Activated CD8-positive, alpha-beta memory T cell treated with anti-CD3 and anti-CD28 coated beads for 48 hours (primary cell): Measurements from ENCODE around the gene CSNK2A1.
"Not testable (repeated sequence)": the region's sequence is repeated elsewhere in the genome, so short reads cannot be mapped to it uniquely, and the experiment has no call there.

ENCODE experiments used
- DNase-seq, 3 experiments: peaks; one replicate each; pipeline ENCODE4 v3.0.0-alpha.2; 2020; ENCODE audit warnings: low read depth in 2 of 3, low spot score in 2 of 3

The CSNK2A1 gene

GRCh38 chr20:492159-492558, 51.4 kb downstream of the CSNK2A1 start:
- no peak for DNase-seq

- DNase-seq: no peak
Measured at GRCh38 chr20:487655-488054, 55.9 kb downstream of the CSNK2A1 start.

DNA sequence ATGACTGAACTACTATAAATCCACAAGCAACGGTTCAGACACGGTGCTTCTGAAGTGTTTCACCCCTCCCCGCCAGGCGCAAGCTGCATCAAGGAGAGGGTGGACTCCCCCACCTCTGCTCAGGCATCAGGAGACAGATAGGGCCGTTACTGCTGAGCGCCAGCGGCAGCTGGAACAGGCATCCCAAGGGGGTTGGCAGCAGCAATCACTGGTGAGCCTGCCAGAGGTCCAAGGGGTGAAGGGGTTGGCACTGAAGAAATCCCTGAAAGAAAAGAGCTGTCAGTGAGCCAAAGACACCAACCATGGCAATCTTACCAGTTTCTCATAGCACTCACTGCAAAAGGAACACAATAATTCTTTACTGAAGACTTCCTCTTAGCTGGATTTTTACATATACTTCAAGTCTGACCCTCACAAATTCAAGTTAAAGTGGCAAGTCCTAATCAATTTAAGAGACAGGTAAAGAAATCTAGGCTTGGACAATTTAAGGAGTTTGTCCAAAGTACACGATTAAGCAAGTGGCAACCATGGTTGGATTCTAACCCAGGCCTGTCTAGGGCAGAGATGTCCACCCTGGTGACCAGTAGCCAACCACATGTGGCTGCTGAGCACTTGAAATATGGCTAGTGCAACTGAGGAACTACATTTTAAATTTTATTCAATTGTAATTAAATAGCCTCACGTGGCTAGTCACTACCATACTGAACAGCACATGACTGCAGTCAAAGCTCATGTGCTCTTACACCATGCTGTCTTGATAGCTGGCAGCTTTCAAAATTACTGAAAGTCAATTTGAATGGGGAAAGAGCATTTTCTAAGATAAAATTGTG, 59.6 kb downstream of the CSNK2A1 start:
- no peak for DNase-seq

GRCh38 chr20:481167-481566, 62.4 kb downstream of the CSNK2A1 start:
- no peak for DNase-seq

DNA sequence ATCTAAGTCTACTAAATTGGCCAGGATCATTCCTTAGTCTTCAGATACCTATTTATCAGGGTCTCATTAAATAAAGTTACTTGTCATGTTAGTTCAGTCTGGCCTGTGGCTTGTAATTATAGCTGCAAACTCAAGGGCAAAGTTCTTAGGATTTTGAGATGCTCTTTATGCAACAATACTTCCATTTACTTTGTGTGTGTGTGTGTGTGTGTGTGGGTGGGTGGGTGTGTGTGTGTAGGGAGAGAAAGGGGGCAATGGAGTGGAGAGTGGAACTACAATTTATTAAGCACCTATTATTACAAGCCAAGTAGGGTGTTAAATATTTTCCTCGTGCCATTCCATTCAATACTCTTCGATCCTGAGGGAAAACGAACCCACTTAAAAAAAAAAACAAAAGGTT, 63.5 kb downstream of the CSNK2A1 start:
- DNase-seq: no peak

DNA sequence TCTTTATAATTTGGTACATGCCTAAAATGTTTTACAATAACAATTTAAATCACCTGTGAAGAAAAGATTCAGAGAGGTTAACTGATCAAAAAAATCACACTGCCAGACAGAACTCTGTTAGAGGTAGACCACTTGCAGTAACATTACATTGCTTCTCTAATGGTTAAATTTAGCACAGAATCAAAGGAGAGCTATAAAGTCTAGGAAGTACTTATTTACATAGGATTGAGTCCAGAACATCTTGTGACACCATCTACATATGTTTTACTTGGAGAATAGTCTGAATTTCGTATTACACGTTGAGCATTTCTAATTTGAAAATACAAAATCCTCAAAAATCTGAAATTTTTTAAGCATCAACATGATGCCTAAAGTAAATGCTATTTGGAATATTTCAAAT, 64.1 kb downstream of the CSNK2A1 start:
- DNase-seq: no peak

GRCh38 chr20:478949-479429, 64.6 kb downstream of the CSNK2A1 start:
- DNase-seq: no peak

- DNase-seq: no peak
Measured at GRCh38 chr20:478010-478948, 65.3 kb downstream of the CSNK2A1 start.

DNA sequence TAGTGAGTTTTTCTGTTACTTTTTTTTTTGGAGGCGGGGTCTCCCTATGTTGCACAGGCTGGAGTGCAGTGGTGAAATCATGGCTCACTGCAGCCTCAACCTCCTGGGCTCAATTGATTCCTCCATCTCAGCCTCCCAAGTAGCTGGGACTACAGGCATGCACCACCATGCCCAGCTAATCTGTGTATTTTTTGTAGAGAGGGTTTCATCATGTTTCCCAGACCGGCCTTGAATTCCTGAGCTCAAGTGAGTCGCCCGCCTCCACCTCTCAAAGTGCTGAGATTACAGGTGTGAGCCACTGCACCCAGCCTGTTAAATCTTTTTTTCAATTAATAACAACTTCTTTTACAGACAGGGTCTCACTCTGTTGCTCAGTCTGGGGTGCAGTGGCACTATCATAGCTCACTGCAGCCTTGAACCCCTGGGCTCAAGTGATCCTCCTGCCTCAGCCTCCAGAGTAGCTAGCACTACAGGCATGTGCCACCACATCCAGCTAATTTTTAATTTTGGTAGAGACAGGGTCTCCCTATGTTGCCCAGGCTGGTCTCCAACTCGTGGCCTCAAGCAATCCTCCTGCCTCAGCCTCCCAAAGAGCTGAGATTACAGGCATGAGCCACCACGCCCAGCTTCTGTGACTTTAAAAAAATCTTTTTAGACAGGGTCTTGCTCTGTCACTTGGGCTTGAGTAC, 66.9 kb downstream of the CSNK2A1 start:
- DNase-seq: not testable (repeated sequence)

DNA sequence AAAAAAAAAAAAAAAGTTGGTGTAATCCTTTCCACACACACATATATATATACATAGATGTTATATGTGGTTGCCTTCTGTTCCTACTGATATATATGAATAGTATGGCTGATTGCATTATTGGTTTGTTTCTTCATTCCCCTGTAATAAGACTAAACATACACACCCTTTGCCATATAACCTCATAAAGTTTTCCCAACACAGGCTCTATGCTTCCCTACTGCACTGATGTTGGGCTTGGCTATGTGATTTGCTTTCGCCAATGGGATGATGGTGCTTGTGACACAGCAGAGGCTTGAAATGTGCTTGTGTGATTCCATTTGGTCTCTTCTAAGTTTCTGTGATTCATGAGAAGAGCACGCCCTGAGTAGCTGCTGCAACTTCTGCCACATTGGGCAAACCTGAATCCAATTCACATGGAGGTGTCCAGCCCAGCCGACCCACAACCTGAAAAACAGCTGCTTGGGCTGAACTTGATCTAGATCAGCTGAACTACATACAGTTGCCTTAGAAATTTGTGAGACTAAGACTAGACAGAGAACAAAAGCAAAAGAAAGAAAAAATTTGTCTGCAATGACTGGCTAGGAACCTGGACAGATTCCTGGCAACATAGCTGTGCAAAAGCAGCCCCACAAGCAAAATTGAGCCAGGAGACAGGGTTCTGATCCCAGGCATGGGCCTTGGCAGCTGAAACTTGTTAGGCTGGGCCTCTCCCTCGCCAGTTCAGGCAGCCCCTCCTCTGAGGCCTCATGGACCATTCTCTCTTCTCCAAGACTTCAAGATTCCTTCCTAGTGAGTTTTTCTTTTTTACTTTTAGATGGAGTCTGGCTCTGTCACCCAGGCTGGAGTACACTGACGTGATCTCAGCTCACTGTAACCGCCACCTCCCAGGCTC, 67.9 kb downstream of the CSNK2A1 start:
- no peak for DNase-seq

- DNase-seq: no peak
Measured at GRCh38 chr20:474581-474980, 69.0 kb downstream of the CSNK2A1 start.

GRCh38 chr20:472889-473292, 70.7 kb downstream of the CSNK2A1 start:
- no peak for DNase-seq

DNA sequence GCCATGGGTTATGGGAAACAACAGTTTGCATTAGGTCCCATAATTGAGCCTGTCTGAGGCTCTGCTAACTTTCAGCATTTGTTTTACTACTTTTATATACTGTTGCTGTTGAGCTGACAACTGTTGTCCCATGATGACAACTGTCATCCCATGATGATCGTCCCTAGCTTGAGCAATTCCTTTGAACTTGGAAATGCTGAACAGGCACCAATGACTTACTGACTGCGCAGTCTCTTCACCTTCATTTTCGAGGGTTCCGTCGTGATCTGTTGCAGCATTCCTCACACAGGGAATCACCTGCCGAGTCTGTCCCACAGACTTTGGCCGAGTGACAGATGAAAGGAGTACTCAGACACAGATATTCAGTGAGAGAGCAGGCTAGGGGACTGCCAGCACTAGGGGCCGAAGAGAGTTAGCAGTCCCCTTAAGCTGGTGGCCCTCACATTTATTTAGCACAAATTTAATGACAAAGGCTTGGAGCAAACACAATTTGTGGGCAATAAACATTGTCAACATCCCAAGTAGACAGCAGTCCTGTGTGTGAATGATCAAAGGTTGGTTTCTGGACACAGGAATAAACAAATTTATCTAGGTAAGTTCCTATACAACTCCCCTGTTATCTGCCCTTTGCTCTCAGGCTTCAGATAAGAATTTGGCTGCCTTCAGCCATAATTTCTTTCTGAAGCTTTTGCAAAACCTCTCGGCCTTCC, 71.3 kb downstream of the CSNK2A1 start:
- DNase-seq: no peak

GRCh38 chr20:469746-470490, 73.7 kb downstream of the CSNK2A1 start:
- DNase-seq: no peak

DNA sequence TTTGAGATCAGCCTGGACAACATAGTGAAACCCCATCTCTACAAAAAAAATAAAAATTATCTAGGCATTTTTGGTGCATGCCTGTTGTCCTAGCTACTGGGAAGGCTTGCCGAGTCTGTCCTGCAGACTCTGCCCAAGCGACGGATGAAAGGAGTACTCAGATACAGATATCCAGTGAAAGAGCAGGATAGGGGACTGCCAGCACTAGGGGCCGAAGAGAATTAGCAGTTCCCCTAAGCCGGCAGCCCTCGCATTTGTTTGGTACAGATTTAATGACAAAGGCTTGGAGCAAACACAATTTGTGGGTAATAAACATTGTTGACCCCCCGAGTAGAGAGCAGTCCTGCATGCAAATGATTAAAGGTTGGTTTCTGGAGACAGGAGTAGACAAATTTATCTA, 75.8 kb downstream of the CSNK2A1 start:
- DNase-seq: no peak

DNA sequence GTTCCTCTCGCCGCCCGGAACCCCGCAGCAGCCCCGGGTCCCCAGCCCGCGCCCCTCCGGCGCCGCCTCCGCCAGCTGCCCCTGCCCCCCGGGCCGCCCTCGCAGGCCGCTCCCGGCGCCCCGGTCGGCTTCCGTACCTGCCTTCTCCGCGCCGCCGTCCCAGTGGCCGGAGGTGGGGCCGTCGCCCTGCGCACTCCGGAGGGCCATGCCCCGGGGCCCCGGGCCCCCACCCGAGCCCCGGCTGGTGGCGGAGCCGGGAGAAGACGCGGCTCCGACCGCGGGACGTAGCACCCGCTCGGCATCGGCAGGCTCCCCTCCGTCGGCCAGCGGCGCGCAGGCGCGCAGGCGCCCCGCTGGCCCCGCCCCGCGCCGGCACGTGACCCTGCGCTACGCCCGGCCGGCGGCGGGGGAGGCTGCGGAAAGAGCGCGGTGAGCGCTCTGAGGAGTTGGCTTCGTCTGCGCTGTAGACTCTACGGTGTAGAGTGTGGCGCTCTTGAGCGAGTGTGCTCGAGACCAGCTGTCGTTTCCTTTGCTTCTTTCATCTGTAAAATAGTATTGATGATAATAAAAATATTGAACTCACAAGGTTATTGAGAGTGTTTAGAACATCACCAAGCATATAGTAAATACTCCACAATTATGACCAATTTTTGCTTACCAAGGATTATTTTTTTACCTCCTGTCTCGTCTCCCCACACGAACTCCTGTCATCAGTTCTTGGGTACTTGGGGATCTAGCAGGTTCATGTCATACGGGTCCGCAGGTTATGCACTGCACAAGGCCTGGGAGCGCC, 81.2 kb downstream of the CSNK2A1 start, which contains the start of gene TBC1D20:
TSS of gene TBC1D20 (minus strand) at position 335 of the 793 bp plus-strand sequence. CDS start at position 207, 128 bp downstream.
- DNase-seq: peak; percentile 54 to 76 (median 61)

- peak; percentile 21 to 43 (median 40) for DNase-seq
Measured at GRCh38 chr20:461254-462198, 82.1 kb downstream of the CSNK2A1 start.
